Spleen (tissue), 11 donors: ENCODE results near the gene AGAP3. TPM values are rescaled to one million over a fixed set of nuclear protein-coding genes. Genes with fewer than 3 reads are reported as not detected.
A peak's percentile ranks its signal among the peaks of the same experiment; 100 is the strongest.

Experiments used
- DNase-seq: peaks from one replicate; pipeline ENCODE4 v3.0.0-alpha.2; 2020
- H3K27ac ChIP-seq, 8 donors: fragments of 200-600 bp; sonication (generic) in 7 of 8; 1 replicate in 4 of 8; 2 replicates in 4 of 8; pipeline versions ENCODE4 v1.5.0 to v1.8.0; 2016 to 2021; ENCODE audit warnings: inconsistent platforms in 4 of 8, mild to moderate bottlenecking in 4 of 8, moderate library complexity in 1 of 8
- H3K27me3 ChIP-seq, 7 donors: fragments of 200-600 bp; sonication (generic) in 6 of 7; replicated peaks in 1 of 7; 1 replicate in 4 of 7; 2 replicates in 3 of 7; pipeline versions ENCODE4 v1.5.0 to v1.8.0; 2016 to 2021; ENCODE audit warnings: inconsistent platforms in 3 of 7, mild to moderate bottlenecking in 1 of 7
- H3K36me3 ChIP-seq, 6 donors: fragments of 200-600 bp; sonication (generic) in 5 of 6; 1 replicate in 4 of 6; 2 replicates in 2 of 6; pipeline versions ENCODE4 v1.5.0 to v1.8.0; 2016 to 2021; ENCODE audit warnings: inconsistent platforms in 2 of 6
- H3K4me1 ChIP-seq, 6 donors: fragments of 200-600 bp; sonication (generic) in 5 of 6; 1 replicate in 3 of 6; 2 replicates in 3 of 6; pipeline versions ENCODE4 v1.5.0 to v1.8.0; 2016 to 2021; ENCODE audit warnings: inconsistent platforms in 3 of 6
- H3K4me3 ChIP-seq, 8 donors: fragments of 200-600 bp; sonication (generic) in 7 of 8; 1 replicate in 4 of 8; 2 replicates in 4 of 8; pipeline versions ENCODE4 v1.5.0 to v1.8.0; 2016 to 2021; ENCODE audit warnings: inconsistent platforms in 4 of 8, mild to moderate bottlenecking in 4 of 8, moderate library complexity in 2 of 8
- H3K9me3 ChIP-seq, 8 donors: fragments of 200-600 bp; sonication (generic) in 7 of 8; 1 replicate in 4 of 8; 2 replicates in 4 of 8; pipeline versions ENCODE4 v1.5.0 to v1.8.0; 2016 to 2021; ENCODE audit warnings: inconsistent platforms in 4 of 8
- POLR2A ChIP-seq, 3 donors: fragments of 450-650 bp; IDR thresholded peaks; one replicate each; pipeline ENCODE4 v1.5.1; 2017; ENCODE audit warnings: antibody characterized with exemption in 3 of 3, mild to moderate bottlenecking in 1 of 3
- POLR2AphosphoS5 ChIP-seq, 3 donors: sonication (generic); formaldehyde crosslinking; IDR thresholded peaks; one replicate each; pipeline ENCODE4 v1.5.1; 2017; ENCODE audit warnings: antibody characterized with exemption in 3 of 3
- WGBS, 5 donors: extraction: QIAGEN DNeasy Blood & Tissue Kit in 3 of 5; methylation state at CpG; one replicate each; pipeline versions ENCODE4 v1.1.5 to v1.1.7; 2013 to 2018; 5-methylcytosine and 5-hydroxymethylcytosine counted together
- intact Hi-C: fragments of 100-400 bp; cut with DNase I; formaldehyde crosslinking; loops from one replicate; pipeline ENCODE4 v1.15.0; 2023; ENCODE audit warnings: low total_unique reads
- polyA plus RNA-seq, 3 donors: library from polyadenylated mRNA; stranded (reverse); fragments of 200-250 nt; gene quantifications; one replicate each; pipeline ENCODE4 v1.2.1, GENCODE V29; 2013
- total RNA-seq, 7 donors: library from RNA; depleted of rRNA in 3 of 7; stranded (reverse); fragments of >200 nt in 3 of 7; fragmentation: NEBNext Ultra II Directional in 4 of 7; extraction: Animal tissue kit (Norgen Biotek cat#: 25700) in 4 of 7; gene quantifications; one replicate each; pipeline versions ENCODE4 v1.1.0 to v1.2.1, GENCODE V29; 2016 to 2021
- TF ChIP-seq, protein P1 (sequence below), 11 experiments: fragments of 200-600 bp in 7 of 11; fragments of 450-650 bp in 4 of 11; sonication (generic) in 4 of 11; IDR thresholded peaks in 8 of 11; conservative IDR thresholded peaks in 3 of 11; 1 replicate in 7 of 11; 2 replicates in 4 of 11; pipeline versions ENCODE4 v1.4.0 to v1.8.0; 2016 to 2021; ENCODE audit warnings: antibody characterized with exemption in 11 of 11, inconsistent platforms in 4 of 11, mild to moderate bottlenecking in 1 of 11
- donor health status: healthy with polysubstance abuse.
- donor health status: DM: no; HTN: no; CAD: no; lungs with moderate emphysema.
- donor health status: DM: no; HTN: no; CAD: no.
- donor health status: Bipolar disorder and iron deficiency.
- donor health status: healthy.
- donor health status: DM: no; HTN: no; CAD: no.
- donor health status: DM: yes; HTN: yes; CAD: no.

The AGAP3 gene
- total and polyA plus RNA-seq, 10 donors, result 21.8 to 94.4 (median 72.6) TPM

DNA sequence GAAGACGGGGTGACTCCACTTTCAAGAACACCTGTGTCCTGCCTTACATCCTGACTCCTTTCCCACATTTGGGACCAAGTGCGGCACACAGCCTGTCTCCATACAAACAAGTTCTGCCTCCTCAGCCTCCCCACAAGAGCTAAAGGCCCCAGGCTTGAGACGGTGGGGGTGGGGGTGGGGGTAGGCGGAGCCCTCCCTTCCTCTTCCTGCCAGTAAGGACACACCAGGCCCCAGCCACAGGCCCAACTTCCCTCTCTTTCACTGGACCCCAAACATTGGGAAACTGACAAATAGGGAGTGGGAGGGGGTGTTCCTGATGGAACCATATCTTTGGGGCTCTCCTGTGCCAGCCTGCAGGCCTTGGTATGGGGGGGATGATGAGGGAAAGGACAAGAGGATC lies 33.2 kb upstream of the AGAP3 start:
- 37 to 54% (median 45%) methylated on average over 4 of the region's 4 CpGs for WGBS, 5 donors

DNA sequence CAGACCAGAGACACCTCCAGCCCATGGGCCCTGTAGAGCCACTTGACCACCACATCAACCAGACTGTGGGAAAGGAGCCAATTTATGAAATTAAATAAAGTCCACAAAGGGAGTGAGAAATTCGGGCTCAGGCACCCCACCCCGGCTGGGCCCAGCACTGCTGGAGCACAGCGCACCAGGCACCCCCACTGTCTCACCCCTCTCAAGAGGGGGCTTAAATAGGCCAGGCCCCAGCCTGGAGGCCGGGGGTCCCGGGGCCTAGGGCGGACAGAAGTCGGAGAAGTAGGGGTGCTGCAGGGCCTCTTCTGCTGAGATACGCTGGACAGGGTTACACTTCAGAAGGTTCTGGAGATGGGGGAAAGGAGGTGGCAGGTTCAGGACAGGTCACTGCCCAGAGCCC lies 32.5 kb upstream of the AGAP3 start:
- Histone ChIP-seq H3K9me3 (no peaks in the 10 kb centered on the region), H3K27ac (peak overlapping the region in 2 of 8 donors; percentile 9 to 37), H3K4me3 (no peak overlapping the region), H3K4me1 (peaks cover 3 to 59% (median 37%) of the 10 kb centered on the region in 6 donors), H3K27me3 (peaks cover 0 to 34% (median 13%) of the 10 kb centered on the region in 7 donors), H3K36me3 (peaks cover 0 to 32% (median 0%) of the 10 kb centered on the region in 6 donors)
- 87 to 95% (median 94%) methylated on average over 7 to 8 of the region's 8 CpGs for WGBS, 5 donors
- no peak for TF ChIP-seq POLR2AphosphoS5 (IDR thresholded peaks at IDR 0.05)
- TF ChIP-seq, protein P1, sequence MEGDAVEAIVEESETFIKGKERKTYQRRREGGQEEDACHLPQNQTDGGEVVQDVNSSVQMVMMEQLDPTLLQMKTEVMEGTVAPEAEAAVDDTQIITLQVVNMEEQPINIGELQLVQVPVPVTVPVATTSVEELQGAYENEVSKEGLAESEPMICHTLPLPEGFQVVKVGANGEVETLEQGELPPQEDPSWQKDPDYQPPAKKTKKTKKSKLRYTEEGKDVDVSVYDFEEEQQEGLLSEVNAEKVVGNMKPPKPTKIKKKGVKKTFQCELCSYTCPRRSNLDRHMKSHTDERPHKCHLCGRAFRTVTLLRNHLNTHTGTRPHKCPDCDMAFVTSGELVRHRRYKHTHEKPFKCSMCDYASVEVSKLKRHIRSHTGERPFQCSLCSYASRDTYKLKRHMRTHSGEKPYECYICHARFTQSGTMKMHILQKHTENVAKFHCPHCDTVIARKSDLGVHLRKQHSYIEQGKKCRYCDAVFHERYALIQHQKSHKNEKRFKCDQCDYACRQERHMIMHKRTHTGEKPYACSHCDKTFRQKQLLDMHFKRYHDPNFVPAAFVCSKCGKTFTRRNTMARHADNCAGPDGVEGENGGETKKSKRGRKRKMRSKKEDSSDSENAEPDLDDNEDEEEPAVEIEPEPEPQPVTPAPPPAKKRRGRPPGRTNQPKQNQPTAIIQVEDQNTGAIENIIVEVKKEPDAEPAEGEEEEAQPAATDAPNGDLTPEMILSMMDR (IDR thresholded peaks at IDR 0.05 in 8 of 11, conservative IDR thresholded peaks at IDR 0.05 in 3 of 11), result no peak
- TF ChIP-seq POLR2A (IDR thresholded peaks at IDR 0.05), result no peak
- intact Hi-C loops, result no loop called here
- DNase-seq, result no peak

More for the DNA sequence above, 33.2 kb upstream of the AGAP3 start:
- Histone ChIP-seq H3K36me3 (peaks cover 0 to 32% (median 0%) of the 10 kb centered on the region in 6 donors), H3K27ac (peak overlapping the region in 2 of 8 donors; percentile 9 to 37), H3K27me3 (peaks cover 0 to 34% (median 13%) of the 10 kb centered on the region in 7 donors), H3K4me1 (peaks cover 0 to 52% (median 31%) of the 10 kb centered on the region in 6 donors), H3K9me3 (no peaks in the 10 kb centered on the region), H3K4me3 (no peak overlapping the region)
- no peak for TF ChIP-seq POLR2AphosphoS5 (IDR thresholded peaks at IDR 0.05)
- TF ChIP-seq, protein P1 (IDR thresholded peaks at IDR 0.05 in 8 of 11, conservative IDR thresholded peaks at IDR 0.05 in 3 of 11), result no peak
- TF ChIP-seq POLR2A (IDR thresholded peaks at IDR 0.05), result no peak
- intact Hi-C loops, result no loop called here
- DNase-seq, result no peak

DNA sequence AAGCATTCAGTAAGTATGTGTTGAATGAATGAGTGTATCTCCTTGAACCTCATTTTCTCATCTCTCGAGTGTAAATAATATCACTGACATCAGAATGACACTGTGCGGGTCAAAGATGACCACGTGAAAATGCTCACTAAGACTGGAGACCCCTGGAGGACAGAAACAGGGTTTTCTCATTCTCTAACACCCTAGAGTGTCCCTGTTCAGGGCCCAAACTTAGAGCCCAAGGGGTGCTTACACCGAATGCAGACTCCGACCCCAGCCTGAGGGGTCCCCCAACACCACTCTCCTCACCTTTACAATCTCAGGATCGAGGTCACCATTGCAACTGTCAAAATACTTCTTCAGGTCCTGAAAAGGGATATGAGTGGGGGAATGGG lies 30.0 kb upstream of the AGAP3 start:
- no peak overlapping the region for H3K27ac ChIP-seq
- H3K36me3 ChIP-seq, result peaks cover 0 to 32% (median 0%) of the 10 kb centered on the region in 6 donors
- intact Hi-C loops, result no loop called here
- H3K4me3 ChIP-seq, result no peak overlapping the region
- peaks cover 14 to 72% (median 49%) of the 10 kb centered on the region in 6 donors for H3K4me1 ChIP-seq
- WGBS, 5 donors, result 87 to 99% (median 92%) methylated on average over 6 of the region's 6 CpGs
- peaks cover 0 to 15% (median under 1%) of the 10 kb centered on the region in 7 donors for H3K27me3 ChIP-seq
- no peaks in the 10 kb centered on the region for H3K9me3 ChIP-seq
- DNase-seq, result no peak
- TF ChIP-seq, protein P1 (IDR thresholded peaks at IDR 0.05 in 8 of 11, conservative IDR thresholded peaks at IDR 0.05 in 3 of 11), result no peak
- TF ChIP-seq POLR2A (IDR thresholded peaks at IDR 0.05) (no peak), POLR2AphosphoS5 (IDR thresholded peaks at IDR 0.05) (no peak)

DNA sequence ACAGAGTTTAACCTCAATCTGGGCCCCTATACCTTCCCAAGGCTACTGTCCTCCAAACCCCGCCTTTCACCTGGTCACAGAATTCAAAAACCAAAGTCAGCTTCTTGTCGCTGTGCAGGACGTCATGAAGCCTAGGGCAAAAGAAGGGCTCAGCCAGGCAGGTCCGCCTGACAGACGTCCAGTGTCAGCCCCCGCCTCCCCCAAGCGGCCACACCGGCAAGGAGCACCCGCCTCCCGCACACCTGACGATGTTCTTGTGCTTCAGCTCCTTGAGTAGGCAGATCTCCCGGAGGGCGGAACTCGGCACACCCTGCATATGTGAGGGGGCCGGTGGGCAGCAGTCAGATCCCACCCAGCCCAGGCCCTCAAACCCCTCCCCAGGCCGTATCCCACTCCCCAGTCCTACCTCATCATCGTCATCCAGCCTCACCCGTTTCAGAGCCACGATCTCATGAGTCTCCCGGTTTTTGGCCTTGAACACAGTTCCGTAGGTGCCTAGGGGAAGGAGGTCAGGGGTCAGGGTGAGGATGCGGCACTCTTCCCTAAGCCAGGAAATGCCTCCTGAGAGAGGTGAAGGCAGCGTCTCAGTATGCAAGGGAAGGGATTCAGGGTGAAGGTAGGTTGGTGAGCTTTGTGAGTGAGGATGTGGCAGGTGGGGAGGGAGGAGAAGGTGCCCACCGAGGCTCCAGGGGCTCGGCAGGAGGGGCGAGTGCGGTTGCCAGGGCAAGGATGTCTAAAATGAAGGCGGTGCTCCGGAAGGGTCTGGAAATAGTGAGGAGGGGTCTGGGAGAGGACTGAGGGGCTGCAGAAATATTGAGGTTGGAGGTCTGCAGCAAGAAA lies 29.4 kb upstream of the AGAP3 start:
- H3K27ac ChIP-seq, result peak overlapping the region in 4 of 8 donors; percentile 3 to 94 (median 92)
- peaks cover 0 to 35% (median 0%) of the 10 kb centered on the region in 6 donors for H3K36me3 ChIP-seq
- peaks cover 15 to 72% (median 53%) of the 10 kb centered on the region in 6 donors for H3K4me1 ChIP-seq
- DNase-seq, result peak; percentile 85
- no peaks in the 10 kb centered on the region for H3K9me3 ChIP-seq
- TF ChIP-seq, protein P1 (IDR thresholded peaks at IDR 0.05 in 8 of 11, conservative IDR thresholded peaks at IDR 0.05 in 3 of 11), result no peak
- TF ChIP-seq POLR2AphosphoS5 (IDR thresholded peaks at IDR 0.05) (no peak), POLR2A (IDR thresholded peaks at IDR 0.05) (no peak)
- 51 to 56% (median 53%) methylated on average over 29 of the region's 29 CpGs for WGBS, 5 donors
- H3K27me3 ChIP-seq, result peaks cover 0 to 9% (median 0%) of the 10 kb centered on the region in 7 donors
- peak overlapping the region; percentile 67 to 99 (median 87) for H3K4me3 ChIP-seq
- intact Hi-C loops, result no loop called here
